SK-N-MC (cell line): ENCODE results near the gene CENPU.

Experiments
- EZH2 ChIP-seq: fragments of 200-600 bp; sonication (generic); IDR thresholded peaks from one replicate; pipeline ENCODE4 v1.6.1; 2017; ENCODE audit warnings: antibody characterized with exemption
- FOXP2 ChIP-seq: optimal IDR thresholded peaks from 2 replicates; pipeline ENCODE3; 2011; ENCODE audit warnings: mild to moderate bottlenecking, moderate library complexity; ENCODE audit not compliant: insufficient read depth; ENCODE audit errors: extremely low read length, control extremely low read depth
- POLR2AphosphoS5 ChIP-seq: IDR thresholded peaks from 2 replicates; pipeline ENCODE4 v1.6.1; 2012; ENCODE audit warnings: mild to moderate bottlenecking, low read depth, low read length, borderline replicate concordance

GRCh38 chr4:184664445-184665210 lies 69.3 kb downstream of the CENPU start:
- no peak for TF ChIP-seq EZH2
- TF ChIP-seq POLR2AphosphoS5 = no peak
- TF ChIP-seq FOXP2 = no peak
